H9 (cell line): ENCODE measurements around the gene NUP133. TPM values are rescaled to one million over a fixed set of nuclear protein-coding genes. Genes with fewer than 3 reads are reported as not detected.

Experiments used
- DNase-seq: peaks from one replicate; pipeline ENCODE4 v3.0.0-alpha.2; 2017
- H2AFZ ChIP-seq: one replicate; pipeline ENCODE4 v1.6.1; 2013; ENCODE audit warnings: mild to moderate bottlenecking, low read length, control low read depth, moderate library complexity
- H2AK5ac ChIP-seq: 2 replicates; pipeline ENCODE4 v1.6.1; 2013; ENCODE audit warnings: low read length, control low read depth, mixed read lengths; ENCODE audit not compliant: insufficient read length
- H2BK120ac ChIP-seq: one replicate; pipeline ENCODE4 v1.6.1; 2013; ENCODE audit warnings: low read depth, mild to moderate bottlenecking, low read length, control low read depth, inconsistent platforms; ENCODE audit not compliant: poor library complexity, severe bottlenecking
- H2BK12ac ChIP-seq: 2 replicates; pipeline ENCODE4 v1.6.1; 2013; ENCODE audit warnings: low read length, control low read depth, mixed read lengths, low read depth; ENCODE audit not compliant: insufficient read length
- H2BK15ac ChIP-seq: 2 replicates; pipeline ENCODE4 v1.6.1; 2013; ENCODE audit warnings: low read depth, low read length, control low read depth
- H2BK20ac ChIP-seq: one replicate; pipeline ENCODE4 v1.6.1; 2013; ENCODE audit warnings: low read depth, mild to moderate bottlenecking, low read length, control low read depth, inconsistent platforms; ENCODE audit not compliant: poor library complexity, severe bottlenecking
- H2BK5ac ChIP-seq: 2 replicates; pipeline ENCODE4 v1.6.1; 2013; ENCODE audit warnings: low read length, control low read depth, mixed read lengths; ENCODE audit not compliant: insufficient read length
- H3K14ac ChIP-seq: 2 replicates; pipeline ENCODE4 v1.6.1; 2013; ENCODE audit warnings: low read length, control low read depth; ENCODE audit not compliant: insufficient read depth
- H3K18ac ChIP-seq: 2 replicates; pipeline ENCODE4 v1.6.1; 2013; ENCODE audit warnings: low read depth, mild to moderate bottlenecking, mixed read lengths, low read length, control low read depth; ENCODE audit not compliant: insufficient read length
- H3K23ac ChIP-seq: 2 replicates; pipeline ENCODE4 v1.6.1; 2013; ENCODE audit warnings: low read length, control low read depth, mixed read lengths, low read depth; ENCODE audit not compliant: insufficient read length
- H3K23me2 ChIP-seq: 2 replicates; pipeline ENCODE4 v1.6.1; 2013; ENCODE audit warnings: low read depth, mild to moderate bottlenecking, mixed read lengths, low read length, control low read depth; ENCODE audit not compliant: insufficient read length, poor library complexity, severe bottlenecking
- H3K27ac ChIP-seq: 2 replicates; pipeline ENCODE4 v1.5.1; 2013; ENCODE audit warnings: low read length, control low read depth, mixed read lengths, low read depth; ENCODE audit not compliant: insufficient read length
- H3K27me3 ChIP-seq: 2 replicates; pipeline ENCODE4 v1.6.1; 2013; ENCODE audit warnings: low read length, control low read depth, inconsistent platforms; ENCODE audit not compliant: insufficient read depth
- H3K4ac ChIP-seq: 2 replicates; pipeline ENCODE4 v1.6.1; 2013; ENCODE audit warnings: low read depth, mild to moderate bottlenecking, control low read depth, inconsistent platforms, low read length, moderate library complexity
- H3K4me1 ChIP-seq: 2 replicates; pipeline ENCODE4 v1.6.1; 2013; ENCODE audit warnings: low read length, control low read depth, inconsistent platforms; ENCODE audit not compliant: insufficient read depth
- H3K4me2 ChIP-seq: 2 replicates; pipeline ENCODE4 v1.6.1; 2013; ENCODE audit warnings: low read length, control low read depth, mixed read lengths; ENCODE audit not compliant: insufficient read length, insufficient read depth
- H3K56ac ChIP-seq: 2 replicates; pipeline ENCODE4 v1.6.1; 2013; ENCODE audit warnings: low read depth, mild to moderate bottlenecking, mixed read lengths, low read length, control low read depth; ENCODE audit not compliant: insufficient read length
- H3K79me1 ChIP-seq: 2 replicates; pipeline ENCODE4 v1.6.1; 2013; ENCODE audit warnings: low read depth, mild to moderate bottlenecking, moderate library complexity, low read length, control low read depth, inconsistent platforms; ENCODE audit not compliant: insufficient read depth, poor library complexity, severe bottlenecking
- H3K79me2 ChIP-seq: 2 replicates; pipeline ENCODE4 v1.6.1; 2013; ENCODE audit warnings: low read length, control low read depth, inconsistent platforms; ENCODE audit not compliant: insufficient read depth
- H3K9ac ChIP-seq: 2 replicates; pipeline ENCODE4 v1.6.1; 2013; ENCODE audit warnings: low read length, control low read depth, mixed read lengths; ENCODE audit not compliant: insufficient read length; ENCODE audit errors: extremely low read depth
- H3K9me3 ChIP-seq: one replicate; pipeline ENCODE4 v1.6.1; 2013; ENCODE audit warnings: low read depth, low read length, inconsistent platforms; ENCODE audit not compliant: control insufficient read depth
- H3T11ph ChIP-seq: one replicate; pipeline ENCODE4 v1.6.1; 2013; ENCODE audit warnings: mild to moderate bottlenecking, low read length, control low read depth, inconsistent platforms
- H4K20me1 ChIP-seq: one replicate; pipeline ENCODE4 v1.6.1; 2013; ENCODE audit not compliant: control insufficient read depth, insufficient read length, insufficient read depth
- H4K5ac ChIP-seq: 2 replicates; pipeline ENCODE4 v1.6.1; 2013; ENCODE audit warnings: low read depth, mild to moderate bottlenecking, mixed read lengths, low read length, control low read depth; ENCODE audit not compliant: insufficient read length
- H4K8ac ChIP-seq: replicated peaks from 2 replicates; pipeline ENCODE4 v1.6.1; 2013; ENCODE audit warnings: low read length, control low read depth, mixed read lengths, low read depth; ENCODE audit not compliant: insufficient read length
- H4K91ac ChIP-seq: 2 replicates; pipeline ENCODE4 v1.6.1; 2013; ENCODE audit warnings: low read depth, mild to moderate bottlenecking, moderate library complexity, mixed read lengths, low read length, control low read depth; ENCODE audit not compliant: insufficient read length
- H3K27ac Mint-ChIP-seq, 3 experiments: 2 replicates in 2 of 3; 3 replicates in 1 of 3; pipeline ENCODE4 v1.8.0; 2020 to 2021; ENCODE audit warnings: mixed read lengths in 3 of 3, mild to moderate bottlenecking in 1 of 3, moderate library complexity in 1 of 3
- H3K27me3 Mint-ChIP-seq: 2 replicates; pipeline ENCODE4 v1.8.0; 2021; ENCODE audit warnings: low read depth, mild to moderate bottlenecking, moderate library complexity, mixed read lengths
- H3K36me3 Mint-ChIP-seq, 3 experiments: 2 replicates in 2 of 3; 3 replicates in 1 of 3; pipeline ENCODE4 v1.8.0; 2020 to 2021; ENCODE audit warnings: low read depth in 3 of 3, mixed read lengths in 3 of 3; ENCODE audit not compliant: insufficient read depth in 1 of 3
- H3K4me1 Mint-ChIP-seq, 2 experiments: 2 replicates each; pipeline ENCODE4 v1.8.0; 2020; ENCODE audit warnings: mixed read lengths in 2 of 2
- H3K4me3 Mint-ChIP-seq, 2 experiments: 2 replicates in 1 of 2; 3 replicates in 1 of 2; pipeline ENCODE4 v1.8.0; 2020 to 2021; ENCODE audit warnings: mild to moderate bottlenecking in 2 of 2, mixed read lengths in 2 of 2, moderate library complexity in 1 of 2
- H3K9me3 Mint-ChIP-seq, 2 experiments: 2 replicates in 1 of 2; 3 replicates in 1 of 2; pipeline ENCODE4 v1.8.0; 2020; ENCODE audit warnings: mild to moderate bottlenecking in 2 of 2, mixed read lengths in 2 of 2, moderate library complexity in 1 of 2
- WGBS: extraction: QIAGEN DNeasy Blood & Tissue Kit; methylation state at CpG from one replicate; pipeline ENCODE4 v1.1.7; 2013; ENCODE audit warnings: missing lambda C conversion rate, low lambda C conversion rate, mixed read lengths; ENCODE audit not compliant: insufficient read length; ENCODE audit errors: extremely low coverage; 5-methylcytosine and 5-hydroxymethylcytosine counted together
- total RNA-seq: library from RNA; stranded (reverse); gene quantifications from 2 replicates; pipeline ENCODE4 v1.2.1, GENCODE V29; 2021
- TF ChIP-seq, protein P1 (sequence below): fragments of 200-600 bp; sonication (generic); conservative IDR thresholded peaks from 3 replicates; pipeline ENCODE4 v1.8.0; 2021; ENCODE audit warnings: antibody characterized with exemption, mild to moderate bottlenecking

The NUP133 gene
- total RNA-seq, 1 experiment from 2014 or later, result 71.3 TPM

DNA sequence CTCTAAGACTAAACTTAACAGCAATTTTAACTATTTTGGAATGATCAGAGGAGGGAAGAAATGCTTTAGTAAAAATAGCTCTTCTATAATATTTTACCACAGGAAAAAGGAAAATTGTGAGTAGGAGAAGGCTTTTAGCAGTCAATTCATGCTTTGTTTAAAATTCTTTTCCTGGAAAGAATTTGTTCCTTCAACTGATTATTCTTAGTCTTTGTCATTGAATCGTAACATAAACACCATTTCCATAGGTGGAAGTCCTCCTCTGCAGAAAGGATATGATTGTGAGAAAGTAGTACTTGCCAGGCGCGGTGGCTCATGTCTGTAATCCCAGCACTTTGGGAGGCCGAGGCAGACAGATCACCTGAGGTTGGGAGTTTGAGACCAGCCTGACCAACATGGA is 62.3 kb downstream of the NUP133 start:
- no peak overlapping the region for H2AFZ ChIP-seq
- H3K79me2 ChIP-seq, result no peaks in the 10 kb centered on the region
- no peak overlapping the region for H3T11ph ChIP-seq
- TF ChIP-seq, protein P1, sequence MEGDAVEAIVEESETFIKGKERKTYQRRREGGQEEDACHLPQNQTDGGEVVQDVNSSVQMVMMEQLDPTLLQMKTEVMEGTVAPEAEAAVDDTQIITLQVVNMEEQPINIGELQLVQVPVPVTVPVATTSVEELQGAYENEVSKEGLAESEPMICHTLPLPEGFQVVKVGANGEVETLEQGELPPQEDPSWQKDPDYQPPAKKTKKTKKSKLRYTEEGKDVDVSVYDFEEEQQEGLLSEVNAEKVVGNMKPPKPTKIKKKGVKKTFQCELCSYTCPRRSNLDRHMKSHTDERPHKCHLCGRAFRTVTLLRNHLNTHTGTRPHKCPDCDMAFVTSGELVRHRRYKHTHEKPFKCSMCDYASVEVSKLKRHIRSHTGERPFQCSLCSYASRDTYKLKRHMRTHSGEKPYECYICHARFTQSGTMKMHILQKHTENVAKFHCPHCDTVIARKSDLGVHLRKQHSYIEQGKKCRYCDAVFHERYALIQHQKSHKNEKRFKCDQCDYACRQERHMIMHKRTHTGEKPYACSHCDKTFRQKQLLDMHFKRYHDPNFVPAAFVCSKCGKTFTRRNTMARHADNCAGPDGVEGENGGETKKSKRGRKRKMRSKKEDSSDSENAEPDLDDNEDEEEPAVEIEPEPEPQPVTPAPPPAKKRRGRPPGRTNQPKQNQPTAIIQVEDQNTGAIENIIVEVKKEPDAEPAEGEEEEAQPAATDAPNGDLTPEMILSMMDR, result no peak
- no peak for DNase-seq
- H3K4me1 ChIP-seq, result no peaks in the 10 kb centered on the region
- no peaks in the 10 kb centered on the region for H3K23me2 ChIP-seq
- no peaks in the 10 kb centered on the region for H3K9me3 ChIP-seq
- no peaks in the 10 kb centered on the region for H3K27me3 Mint-ChIP-seq
- H2BK15ac ChIP-seq, result no peak overlapping the region
- H2BK5ac ChIP-seq, result no peak overlapping the region
- H3K4ac ChIP-seq, result no peak overlapping the region
- no peak overlapping the region for H3K18ac ChIP-seq
- H3K9me3 Mint-ChIP-seq, result no peaks in the 10 kb centered on the region
- no peak overlapping the region for H3K23ac ChIP-seq
- H3K56ac ChIP-seq, result no peak overlapping the region
- no peak overlapping the region for H4K8ac ChIP-seq
- no peak overlapping the region for H3K4me2 ChIP-seq
- no peaks in the 10 kb centered on the region for H3K27me3 ChIP-seq
- no peak overlapping the region for H2BK120ac ChIP-seq
- H3K27ac Mint-ChIP-seq, result peak overlapping the region in 1 of 3 experiments; percentile 49; a peak in 1 of 7 replicates
- H2AK5ac ChIP-seq, result no peak overlapping the region
- no peak overlapping the region for H4K91ac ChIP-seq
- peaks cover 12 to 68% (median 38%) of the 10 kb centered on the region in 3 experiments; a peak in 6 of 7 replicates for H3K36me3 Mint-ChIP-seq
- no peak overlapping the region for H3K9ac ChIP-seq
- no peaks in the 10 kb centered on the region for H4K20me1 ChIP-seq
- no peak overlapping the region for H3K14ac ChIP-seq
- H2BK20ac ChIP-seq, result no peak overlapping the region
- no peak overlapping the region for H3K27ac ChIP-seq
- no peak overlapping the region for H3K4me3 Mint-ChIP-seq
- no peak overlapping the region for H2BK12ac ChIP-seq
- no peaks in the 10 kb centered on the region for H3K79me1 ChIP-seq
- no CpG with 5 or more reads among the region's 4 CpGs for WGBS
- H4K5ac ChIP-seq, result no peak overlapping the region
- H3K4me1 Mint-ChIP-seq, result peaks cover 0 to 2% of the 10 kb centered on the region in 2 experiments; a peak in 1 of 4 replicates
